Keratinocyte (primary cell): Measurements from ENCODE around the gene AGPS. TPM values are rescaled to one million over a fixed set of nuclear protein-coding genes. Genes with fewer than 3 reads are reported as not detected.

ENCODE experiments used
- DNase-seq: peaks from one replicate; pipeline ENCODE4 v3.0.0-alpha.2; 2011; ENCODE audit warnings: low read depth, missing footprints, low spot score
- FAIRE-seq: peaks from 2 replicates; lab custom pipeline; 2011; peaks lifted over from hg19 to GRCh38; lab: Jason Lieb, UNC
- H2AFZ ChIP-seq: 2 replicates; pipeline ENCODE4 v1.6.0; 2012; ENCODE audit warnings: low read length, control low read depth, inconsistent platforms; ENCODE audit not compliant: control insufficient read depth
- H3K27ac ChIP-seq: 2 replicates; pipeline ENCODE4 v1.5.1; 2011; ENCODE audit warnings: low read length; ENCODE audit not compliant: control insufficient read depth, insufficient read depth
- H3K27me3 ChIP-seq: 3 replicates; pipeline ENCODE4 v1.6.0; 2011; ENCODE audit warnings: low read length; ENCODE audit not compliant: control insufficient read depth, insufficient read depth; ENCODE audit errors: extremely low read depth
- H3K36me3 ChIP-seq, 2 experiments: 2 replicates in 1 of 2; 3 replicates in 1 of 2; pipeline ENCODE4 v1.5.1; 2011; ENCODE audit warnings: low read length in 2 of 2, mild to moderate bottlenecking in 1 of 2; ENCODE audit not compliant: control insufficient read depth in 2 of 2, insufficient read depth in 2 of 2; ENCODE audit errors: extremely low read depth in 1 of 2
- H3K4me1 ChIP-seq: 3 replicates; pipeline ENCODE4 v1.5.1; 2011; ENCODE audit warnings: low read length; ENCODE audit not compliant: control insufficient read depth, insufficient read depth; ENCODE audit errors: extremely low read depth
- H3K4me2 ChIP-seq: 3 replicates; pipeline ENCODE4 v1.6.0; 2011; ENCODE audit warnings: low read depth, low read length; ENCODE audit not compliant: control insufficient read depth, insufficient read depth; ENCODE audit errors: extremely low read depth
- H3K4me3 ChIP-seq, 3 experiments: fragments of 200-600 bp in 1 of 3; sonication (generic) in 1 of 3; 2 replicates in 2 of 3; 3 replicates in 1 of 3; pipeline ENCODE4 v1.5.1; 2011 to 2016; ENCODE audit warnings: low read length in 3 of 3, mild to moderate bottlenecking in 3 of 3, control low read depth in 2 of 3, inconsistent platforms in 1 of 3, low read depth in 1 of 3, mixed read lengths in 1 of 3, mixed run types in 1 of 3, moderate library complexity in 1 of 3; ENCODE audit not compliant: control insufficient read depth in 2 of 3, insufficient read depth in 2 of 3; ENCODE audit errors: extremely low read depth in 1 of 3
- H3K79me2 ChIP-seq: 2 replicates; pipeline ENCODE4 v1.6.0; 2012; ENCODE audit warnings: low read length; ENCODE audit not compliant: control insufficient read depth, insufficient read depth
- H3K9ac ChIP-seq: 3 replicates; pipeline ENCODE4 v1.6.0; 2011; ENCODE audit warnings: low read length; ENCODE audit not compliant: control insufficient read depth, insufficient read depth; ENCODE audit errors: extremely low read depth
- H3K9me1 ChIP-seq: 3 replicates; pipeline ENCODE4 v1.6.0; 2011; ENCODE audit warnings: low read length; ENCODE audit not compliant: control insufficient read depth, insufficient read depth; ENCODE audit errors: extremely low read depth
- H3K9me3 ChIP-seq: 2 replicates; pipeline ENCODE4 v1.5.1; 2012; ENCODE audit warnings: low read depth, low read length; ENCODE audit not compliant: control insufficient read depth
- H4K20me1 ChIP-seq: 3 replicates; pipeline ENCODE4 v1.6.0; 2011; ENCODE audit warnings: low read length; ENCODE audit not compliant: control insufficient read depth, insufficient read depth; ENCODE audit errors: extremely low read depth
- EZH2 ChIP-seq: IDR thresholded peaks from one replicate; pipeline ENCODE4 v1.6.1; 2012; ENCODE audit warnings: inconsistent platforms, mild to moderate bottlenecking, low read length, moderate library complexity
- dilution Hi-C: fragments of 300-500 bp; cut with MboI; formaldehyde crosslinking; loops from one replicate; pipeline ENCODE4 v1.7.0; 2020; ENCODE audit warnings: low sequenced_read_pairs; ENCODE audit not compliant: extremely low pct_ligation_motif_present
- polyA plus RNA-seq, 5 experiments: library from polyadenylated mRNA; depleted of rRNA in 3 of 5; stranded (reverse) in 3 of 5; stranded (forward) in 1 of 5; unstranded in 1 of 5; fragments of >200 nt; gene quantifications; 1 replicate in 1 of 5; 2 replicates in 3 of 5; 3 replicates in 1 of 5; pipeline versions ENCODE4 v1.2.1 to v1.2.3, GENCODE V29; 2011 to 2012; ENCODE audit warnings: missing spikeins in 2 of 5, low read depth in 1 of 5, low replicate concordance in 1 of 5
- TF ChIP-seq, protein P1 (sequence below), 3 experiments: IDR thresholded peaks in 1 of 3; conservative IDR thresholded peaks in 1 of 3; optimal IDR thresholded peaks in 1 of 3; 2 replicates in 2 of 3; 3 replicates in 1 of 3; pipeline versions ENCODE3 to v1.5.1; 2011; ENCODE audit warnings: low read length in 3 of 3, mild to moderate bottlenecking in 3 of 3, moderate library complexity in 2 of 3, control low read depth in 1 of 3, inconsistent platforms in 1 of 3; ENCODE audit not compliant: insufficient read depth in 2 of 3; ENCODE audit errors: extremely low read depth in 1 of 3

AGPS gene
- polyA plus RNA-seq, 1 donor (not counting 4 experiments of a cell fraction or from before 2014, with no cell fraction given), result 28.0 TPM

DNA sequence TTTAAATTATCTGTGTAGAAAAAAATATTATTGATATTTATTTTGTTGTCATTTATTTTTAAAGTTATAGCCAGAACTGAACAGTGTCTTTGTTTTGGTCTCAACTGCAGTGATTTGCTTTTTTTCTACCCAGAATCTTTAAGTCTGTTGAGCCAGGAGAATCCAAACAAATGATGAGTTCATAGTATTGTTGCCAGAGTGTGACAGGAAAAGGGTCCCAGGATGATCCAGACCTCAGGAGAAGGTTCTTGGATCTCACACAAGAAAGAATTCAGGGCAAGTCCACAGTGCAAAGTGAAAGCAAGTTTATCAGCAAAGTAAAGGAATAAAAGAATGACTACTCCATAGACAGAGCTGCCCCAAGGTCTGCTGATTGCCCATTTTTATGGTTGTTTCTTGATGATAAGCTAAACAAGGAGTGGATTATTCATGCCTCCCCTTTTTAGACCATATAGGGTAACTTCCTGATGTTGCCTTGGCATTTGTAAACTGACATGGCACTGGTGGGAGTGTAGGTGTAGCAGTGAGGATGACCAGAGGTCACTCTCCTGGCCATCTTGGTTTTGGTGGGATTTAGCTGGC is 127.1 kb downstream of the AGPS start:
- DNase-seq (no peak), FAIRE-seq (no peak)
- Histone ChIP-seq H3K4me3 (no peak overlapping the region), H3K27me3 (no peaks in the 10 kb centered on the region), H3K9me3 (no peaks in the 10 kb centered on the region), H2AFZ (no peak overlapping the region), H3K27ac (no peak overlapping the region), H3K79me2 (no peaks in the 10 kb centered on the region), H4K20me1 (no peaks in the 10 kb centered on the region), H3K36me3 (peaks cover 0 to 1% of the 10 kb centered on the region in 2 experiments), H3K4me2 (no peak overlapping the region), H3K9ac (no peak overlapping the region), H3K9me1 (no peaks in the 10 kb centered on the region), H3K4me1 (peaks cover 5% of the 10 kb centered on the region)
- dilution Hi-C loops, result no loop called here
- TF ChIP-seq, protein P1, sequence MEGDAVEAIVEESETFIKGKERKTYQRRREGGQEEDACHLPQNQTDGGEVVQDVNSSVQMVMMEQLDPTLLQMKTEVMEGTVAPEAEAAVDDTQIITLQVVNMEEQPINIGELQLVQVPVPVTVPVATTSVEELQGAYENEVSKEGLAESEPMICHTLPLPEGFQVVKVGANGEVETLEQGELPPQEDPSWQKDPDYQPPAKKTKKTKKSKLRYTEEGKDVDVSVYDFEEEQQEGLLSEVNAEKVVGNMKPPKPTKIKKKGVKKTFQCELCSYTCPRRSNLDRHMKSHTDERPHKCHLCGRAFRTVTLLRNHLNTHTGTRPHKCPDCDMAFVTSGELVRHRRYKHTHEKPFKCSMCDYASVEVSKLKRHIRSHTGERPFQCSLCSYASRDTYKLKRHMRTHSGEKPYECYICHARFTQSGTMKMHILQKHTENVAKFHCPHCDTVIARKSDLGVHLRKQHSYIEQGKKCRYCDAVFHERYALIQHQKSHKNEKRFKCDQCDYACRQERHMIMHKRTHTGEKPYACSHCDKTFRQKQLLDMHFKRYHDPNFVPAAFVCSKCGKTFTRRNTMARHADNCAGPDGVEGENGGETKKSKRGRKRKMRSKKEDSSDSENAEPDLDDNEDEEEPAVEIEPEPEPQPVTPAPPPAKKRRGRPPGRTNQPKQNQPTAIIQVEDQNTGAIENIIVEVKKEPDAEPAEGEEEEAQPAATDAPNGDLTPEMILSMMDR (optimal IDR thresholded peaks at IDR 0.05 in 1 of 3, IDR thresholded peaks at IDR 0.05 in 1 of 3, conservative IDR thresholded peaks at IDR 0.05 in 1 of 3; ENCODE audit: extremely low read depth in 1 of 3, insufficient read depth in 2 of 3, low read length in 3 of 3), result no peak
- no peak for TF ChIP-seq EZH2

DNA sequence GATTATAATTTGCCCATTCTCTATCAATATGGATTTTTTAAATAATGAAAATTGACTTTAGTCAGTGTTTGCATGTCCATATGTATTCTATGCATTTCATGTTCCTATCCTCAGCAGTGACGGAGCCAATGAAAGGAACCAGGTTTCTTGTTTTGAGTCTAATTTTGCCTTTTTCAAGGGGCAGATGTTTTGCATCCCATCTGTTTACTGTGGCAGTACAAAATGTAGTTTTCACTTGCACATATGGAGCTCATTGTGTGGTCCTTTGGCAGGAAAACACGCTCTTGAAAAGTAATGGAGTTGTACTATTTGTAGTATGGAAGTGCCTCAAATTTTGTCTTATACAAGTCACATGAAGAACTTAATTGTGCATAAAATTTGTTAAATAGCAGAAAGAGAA is 127.8 kb downstream of the AGPS start:
- dilution Hi-C loops, result no loop called here
- Histone ChIP-seq H3K36me3 (peaks cover 0 to 1% of the 10 kb centered on the region in 2 experiments), H3K4me3 (no peak overlapping the region), H3K9me1 (no peaks in the 10 kb centered on the region), H4K20me1 (no peaks in the 10 kb centered on the region), H3K4me1 (peaks cover 2% of the 10 kb centered on the region), H3K9me3 (no peaks in the 10 kb centered on the region), H2AFZ (no peak overlapping the region), H3K4me2 (no peak overlapping the region), H3K79me2 (no peaks in the 10 kb centered on the region), H3K9ac (no peak overlapping the region), H3K27ac (no peak overlapping the region), H3K27me3 (no peaks in the 10 kb centered on the region)
- TF ChIP-seq, protein P1 (optimal IDR thresholded peaks at IDR 0.05 in 1 of 3, IDR thresholded peaks at IDR 0.05 in 1 of 3, conservative IDR thresholded peaks at IDR 0.05 in 1 of 3; ENCODE audit: extremely low read depth in 1 of 3, insufficient read depth in 2 of 3, low read length in 3 of 3), result no peak
- TF ChIP-seq EZH2, result no peak
- no peak for FAIRE-seq
- no peak for DNase-seq
